Ascending aorta (tissue), 2 donors: ENCODE data around the gene GOPC. TPM values are rescaled to one million over a fixed set of nuclear protein-coding genes. Genes with fewer than 3 reads are reported as not detected.

Experiments
- DNase-seq, 2 donors: peaks; one replicate each; pipeline ENCODE4 v3.0.0-alpha.2; 2019; ENCODE audit warnings: low spot score in 2 of 2
- H3K27ac ChIP-seq, 2 donors: fragments of 200-600 bp; sonication (generic); one replicate each; pipeline ENCODE4 v1.5.1; 2016 to 2017; ENCODE audit warnings: mild to moderate bottlenecking in 1 of 2
- H3K27me3 ChIP-seq: fragments of 200-600 bp; sonication (generic); one replicate; pipeline ENCODE4 v1.5.1; 2017
- H3K36me3 ChIP-seq, 2 donors: fragments of 200-600 bp; sonication (generic); one replicate each; pipeline ENCODE4 v1.5.1; 2016
- H3K4me1 ChIP-seq, 2 donors: fragments of 200-600 bp; sonication (generic); one replicate each; pipeline ENCODE4 v1.5.1; 2016 to 2017; ENCODE audit warnings: mild to moderate bottlenecking in 1 of 2
- H3K4me3 ChIP-seq, 2 donors: fragments of 200-600 bp; sonication (generic); one replicate each; pipeline ENCODE4 v1.5.1; 2016 to 2017; ENCODE audit warnings: mild to moderate bottlenecking in 1 of 2
- H3K9me3 ChIP-seq, 2 donors: fragments of 200-600 bp; sonication (generic); one replicate each; pipeline ENCODE4 v1.5.1; 2016
- CTCF ChIP-seq, 3 experiments: fragments of 200-600 bp in 2 of 3; fragments of 450-650 bp in 1 of 3; sonication (generic) in 2 of 3; IDR thresholded peaks; one replicate each; pipeline ENCODE4 v1.5.1; 2016 to 2019; ENCODE audit warnings: antibody characterized with exemption in 3 of 3, mild to moderate bottlenecking in 1 of 3, moderate library complexity in 1 of 3
- intact Hi-C: fragments of 100-400 bp; cut with DNase I; formaldehyde crosslinking; loops from one replicate; pipeline ENCODE4 v1.15.1; 2023
- total RNA-seq: library from RNA; depleted of rRNA; stranded (reverse); fragments of >200 nt; gene quantifications from one replicate; pipeline ENCODE4 v1.1.0, GENCODE V29; 2016

GOPC gene
- total RNA-seq, 1 donor from 2014 or later = 12.5 TPM

DNA sequence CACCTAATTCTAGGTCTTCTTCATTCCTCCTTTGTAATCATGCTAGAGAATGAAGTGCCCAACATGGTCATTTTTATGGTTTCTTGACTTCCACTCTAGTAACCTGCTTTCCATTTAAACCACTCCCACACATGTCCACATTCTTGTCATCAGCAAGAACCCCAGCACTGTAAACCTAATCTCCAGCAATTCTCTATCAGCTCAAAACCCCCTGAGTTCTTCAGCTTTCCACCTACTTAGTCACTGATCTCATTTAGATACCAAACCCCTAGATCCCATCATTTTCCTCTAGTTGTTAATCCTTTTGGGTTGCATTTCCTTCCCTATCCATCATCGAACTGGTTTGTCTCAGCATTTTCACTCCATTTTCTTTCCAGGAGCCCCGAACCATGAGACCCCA lies 49.7 kb downstream of the GOPC start:
- no peak overlapping the region for H3K27ac ChIP-seq
- no peaks in the 10 kb centered on the region for H3K36me3 ChIP-seq
- TF ChIP-seq CTCF (IDR thresholded peaks at IDR 0.05) = no peak
- no peak overlapping the region for H3K4me3 ChIP-seq
- H3K27me3 ChIP-seq = no peaks in the 10 kb centered on the region
- no peak for DNase-seq
- H3K9me3 ChIP-seq = no peaks in the 10 kb centered on the region
- intact Hi-C loops = no loop called here
- H3K4me1 ChIP-seq = peaks cover 2 to 12% of the 10 kb centered on the region in 2 donors

DNA sequence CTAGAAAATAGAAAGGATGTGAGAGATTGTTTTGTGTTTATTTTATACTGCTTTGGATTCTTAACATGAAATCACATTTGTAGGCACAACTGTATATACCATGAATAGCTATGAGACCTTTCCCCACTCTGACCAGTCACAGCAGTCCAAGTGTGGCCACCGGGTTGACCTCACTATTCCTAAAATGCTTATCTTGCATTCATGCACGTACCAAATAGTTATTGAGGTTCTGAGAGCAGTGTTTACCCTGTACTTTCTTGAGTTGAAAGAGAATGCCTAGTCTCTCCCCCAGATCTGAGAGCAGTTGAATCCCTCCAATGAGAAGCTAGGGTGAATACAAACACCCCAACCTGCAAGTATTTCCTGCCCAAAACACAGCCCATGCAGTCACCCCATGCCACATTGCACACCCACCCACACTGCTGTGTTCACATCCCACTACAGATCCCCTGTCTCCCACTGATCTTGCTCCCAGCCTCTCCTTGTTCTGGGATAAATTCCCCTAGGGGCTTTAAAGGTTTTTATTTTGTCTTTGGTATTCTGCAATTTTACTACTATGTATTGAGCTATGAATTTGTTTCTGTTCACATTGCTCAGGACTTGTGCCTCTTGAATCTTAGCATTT lies 51.6 kb downstream of the GOPC start:
- Histone ChIP-seq H3K9me3 (no peaks in the 10 kb centered on the region), H3K27me3 (no peaks in the 10 kb centered on the region), H3K27ac (no peak overlapping the region), H3K4me1 (peaks cover 2 to 12% of the 10 kb centered on the region in 2 donors), H3K36me3 (no peaks in the 10 kb centered on the region), H3K4me3 (no peak overlapping the region)
- TF ChIP-seq CTCF (IDR thresholded peaks at IDR 0.05) = no peak
- DNase-seq = no peak
- intact Hi-C loops = no loop called here

DNA sequence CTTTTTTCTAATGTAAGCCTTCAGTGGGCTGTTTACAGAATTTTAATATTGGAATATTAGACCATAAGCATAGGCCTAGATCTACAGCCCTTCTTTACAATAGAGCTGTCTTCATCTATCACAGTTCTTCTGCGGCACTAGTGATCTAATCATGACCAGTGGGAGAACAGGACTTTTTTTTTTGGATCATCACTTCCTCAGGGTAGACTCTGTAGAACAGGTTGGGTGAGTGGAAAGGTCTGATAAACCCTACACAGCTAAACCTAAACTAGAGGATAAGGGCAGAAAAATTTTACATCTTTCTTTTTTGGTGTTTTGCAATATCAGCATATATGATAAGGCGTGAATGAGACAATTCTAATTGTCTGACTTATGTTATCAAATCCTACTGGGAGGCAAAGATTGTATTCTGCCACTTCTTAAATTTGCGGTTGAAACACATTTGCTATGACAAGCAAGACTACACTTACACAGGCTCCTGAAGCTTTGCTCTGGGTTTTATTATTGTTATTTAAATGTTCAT lies 52.2 kb downstream of the GOPC start:
- no peak for DNase-seq
- no peak for TF ChIP-seq CTCF (IDR thresholded peaks at IDR 0.05)
- intact Hi-C loops = no loop called here

DNA sequence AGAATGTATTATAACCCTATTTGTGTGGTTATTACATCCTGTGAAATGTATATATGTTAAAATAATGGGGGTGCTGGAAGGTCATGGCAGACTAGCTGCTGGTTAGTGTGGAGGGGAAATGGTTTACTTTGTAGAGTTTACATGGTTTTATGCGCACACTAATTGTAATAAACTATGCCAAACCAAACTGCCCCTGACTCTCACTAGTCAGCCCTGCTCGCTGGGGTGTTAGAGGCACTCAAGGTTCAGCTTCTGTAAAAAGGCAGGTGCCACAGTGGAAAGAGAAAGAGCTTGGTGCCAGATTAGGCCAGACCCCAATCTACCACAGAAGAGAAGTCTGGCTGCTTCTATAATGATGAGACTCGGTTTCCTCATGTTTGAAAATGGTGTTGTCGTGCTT lies 52.7 kb downstream of the GOPC start:
- H3K36me3 ChIP-seq = no peaks in the 10 kb centered on the region
- intact Hi-C loops = loop anchor here (5.0 kb wide), 1 partner anchor 53 kb away; the partner anchor contains the start of gene GOPC
- DNase-seq = no peak
- H3K4me1 ChIP-seq = peaks cover 2 to 12% of the 10 kb centered on the region in 2 donors
- no peaks in the 10 kb centered on the region for H3K27me3 ChIP-seq
- TF ChIP-seq CTCF (IDR thresholded peaks at IDR 0.05) = no peak
- H3K27ac ChIP-seq = no peak overlapping the region
- no peaks in the 10 kb centered on the region for H3K9me3 ChIP-seq
- H3K4me3 ChIP-seq = no peak overlapping the region

More for the DNA sequence above, 52.2 kb downstream of the GOPC start:
- Histone ChIP-seq H3K36me3 (no peaks in the 10 kb centered on the region), H3K27me3 (no peaks in the 10 kb centered on the region), H3K4me3 (no peak overlapping the region), H3K4me1 (peaks cover 2 to 12% of the 10 kb centered on the region in 2 donors), H3K9me3 (no peaks in the 10 kb centered on the region), H3K27ac (no peak overlapping the region)

- Histone ChIP-seq H3K36me3 (no peaks in the 10 kb centered on the region), H3K27ac (peak overlapping the region in 1 of 2 donors; percentile 85), H3K9me3 (no peaks in the 10 kb centered on the region), H3K4me1 (peaks cover 2 to 12% of the 10 kb centered on the region in 2 donors), H3K27me3 (no peaks in the 10 kb centered on the region), H3K4me3 (peak overlapping the region; percentile 50 to 66)
- intact Hi-C loops = loop anchor here (5.0 kb wide), 1 partner anchor 53 kb away; the partner anchor contains the start of gene GOPC
- DNase-seq = no peak
- no peak for TF ChIP-seq CTCF (IDR thresholded peaks at IDR 0.05)
These were observed 53.5 kb downstream of the GOPC start for GRCh38 chr6:117548797-117549301.
